Mesothelial cell of epicardium (in vitro differentiated cells): ENCODE results near the gene TMEM109. TPM values are rescaled to one million over a fixed set of nuclear protein-coding genes. Genes with fewer than 3 reads are reported as not detected.

Source experiments
- DNase-seq, 2 experiments: peaks; one replicate each; pipeline ENCODE4 v3.0.0; 2021; ENCODE audit warnings: low spot score in 2 of 2; ENCODE audit not compliant: unreplicated experiment in 2 of 2
- H3K27ac Mint-ChIP-seq: 2 replicates; pipeline ENCODE4 v1.8.0; 2021; ENCODE audit warnings: mixed read lengths
- H3K27me3 Mint-ChIP-seq: 2 replicates; pipeline ENCODE4 v1.8.0; 2021; ENCODE audit warnings: low read depth, mixed read lengths
- H3K36me3 Mint-ChIP-seq: 2 replicates; pipeline ENCODE4 v1.8.0; 2021; ENCODE audit warnings: mixed read lengths
- H3K4me1 Mint-ChIP-seq: 2 replicates; pipeline ENCODE4 v1.8.0; 2021; ENCODE audit warnings: mixed read lengths
- H3K4me3 Mint-ChIP-seq: 2 replicates; pipeline ENCODE4 v1.8.0; 2021; ENCODE audit warnings: mild to moderate bottlenecking, moderate library complexity, mixed read lengths
- H3K9me3 Mint-ChIP-seq: 2 replicates; pipeline ENCODE4 v1.8.0; 2021; ENCODE audit warnings: mixed read lengths
- total RNA-seq: library from RNA; stranded (reverse); gene quantifications from 3 replicates; pipeline ENCODE4 v1.2.1, GENCODE V29; 2021
- TF ChIP-seq, protein P1 (sequence below): fragments of 200-600 bp; sonication (generic); IDR thresholded peaks from one replicate; pipeline ENCODE4 v1.5.0; 2021; ENCODE audit warnings: antibody characterized with exemption; ENCODE audit not compliant: unreplicated experiment

Gene TMEM109
- total RNA-seq, 1 donor from 2014 or later, result 56.8 TPM

DNA sequence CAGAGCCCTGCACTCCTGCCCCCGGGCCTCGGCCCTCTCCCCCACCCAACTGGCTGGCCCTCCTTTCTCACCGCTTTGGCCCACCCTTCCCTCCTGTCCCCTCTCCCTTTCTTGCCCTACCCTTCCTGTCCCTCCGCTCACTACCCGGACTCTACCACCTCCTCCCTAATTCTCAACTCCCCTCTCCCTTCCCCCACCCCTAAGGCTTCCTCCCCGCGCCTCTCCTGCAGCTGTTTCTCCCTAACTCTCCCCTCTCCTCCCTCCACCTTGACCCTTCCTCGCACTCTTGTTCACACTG lies 37.6 kb downstream of the TMEM109 start:
- Mint-ChIP-seq H3K27me3 (peaks cover 45% of the 10 kb centered on the region), H3K4me3 (peak overlapping the region; percentile 58), H3K9me3 (no peaks in the 10 kb centered on the region), H3K4me1 (peaks cover 29% of the 10 kb centered on the region), H3K36me3 (no peaks in the 10 kb centered on the region), H3K27ac (no peak overlapping the region)
- DNase-seq, result no peak
- TF ChIP-seq, protein P1, sequence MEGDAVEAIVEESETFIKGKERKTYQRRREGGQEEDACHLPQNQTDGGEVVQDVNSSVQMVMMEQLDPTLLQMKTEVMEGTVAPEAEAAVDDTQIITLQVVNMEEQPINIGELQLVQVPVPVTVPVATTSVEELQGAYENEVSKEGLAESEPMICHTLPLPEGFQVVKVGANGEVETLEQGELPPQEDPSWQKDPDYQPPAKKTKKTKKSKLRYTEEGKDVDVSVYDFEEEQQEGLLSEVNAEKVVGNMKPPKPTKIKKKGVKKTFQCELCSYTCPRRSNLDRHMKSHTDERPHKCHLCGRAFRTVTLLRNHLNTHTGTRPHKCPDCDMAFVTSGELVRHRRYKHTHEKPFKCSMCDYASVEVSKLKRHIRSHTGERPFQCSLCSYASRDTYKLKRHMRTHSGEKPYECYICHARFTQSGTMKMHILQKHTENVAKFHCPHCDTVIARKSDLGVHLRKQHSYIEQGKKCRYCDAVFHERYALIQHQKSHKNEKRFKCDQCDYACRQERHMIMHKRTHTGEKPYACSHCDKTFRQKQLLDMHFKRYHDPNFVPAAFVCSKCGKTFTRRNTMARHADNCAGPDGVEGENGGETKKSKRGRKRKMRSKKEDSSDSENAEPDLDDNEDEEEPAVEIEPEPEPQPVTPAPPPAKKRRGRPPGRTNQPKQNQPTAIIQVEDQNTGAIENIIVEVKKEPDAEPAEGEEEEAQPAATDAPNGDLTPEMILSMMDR, result no peak

DNA sequence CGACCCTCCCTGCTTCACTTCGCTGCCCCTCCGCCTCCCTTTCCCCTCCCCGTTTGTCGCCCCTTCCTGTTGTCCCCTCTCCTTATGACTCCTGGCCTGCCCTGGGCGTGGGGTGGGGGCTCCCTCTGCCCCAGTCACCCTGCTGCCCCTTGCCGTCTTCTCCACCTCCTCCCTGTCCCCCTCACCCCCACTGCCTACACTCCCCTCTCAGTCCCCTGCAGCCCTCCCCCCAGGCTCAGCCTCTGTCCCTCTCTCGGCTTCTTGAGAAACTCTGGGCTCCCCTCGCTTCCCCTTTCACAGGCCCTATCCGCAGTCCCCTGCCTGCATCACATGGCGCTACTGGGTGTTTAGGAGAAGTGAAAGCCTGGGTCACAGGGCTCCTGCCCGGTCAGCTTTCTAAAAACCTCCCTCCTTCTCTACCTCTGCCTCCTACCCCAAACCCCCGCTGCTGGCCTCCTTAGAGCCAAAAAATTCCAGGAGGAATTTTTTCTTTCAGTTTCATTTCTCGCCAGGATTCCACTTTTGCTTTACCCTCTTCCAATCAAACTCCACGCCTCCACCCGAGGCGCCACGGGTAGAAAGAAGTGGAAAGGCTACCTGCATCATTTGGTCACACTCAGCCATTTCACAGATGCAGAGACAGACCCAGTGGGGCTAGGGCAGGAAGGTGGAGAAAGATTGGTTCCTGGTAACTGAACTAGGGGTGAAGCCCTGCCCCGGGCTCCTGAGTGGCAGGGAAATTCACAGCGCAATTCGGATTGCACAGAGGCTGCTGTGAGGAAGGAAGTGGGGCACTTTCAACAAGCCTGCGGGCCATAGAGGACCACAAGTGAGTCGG lies 38.2 kb downstream of the TMEM109 start, which contains the start of gene SLC15A3:
SLC15A3 (minus strand) TSS at position 273 of the 838 bp plus-strand sequence. CDS start 625 bp downstream, outside the sequence.
- TF ChIP-seq, protein P1, result no peak
- H3K4me3 Mint-ChIP-seq, result peak within 1 kb of the TSS; percentile 58
- H3K27me3 Mint-ChIP-seq, result peaks cover 49% of the 10 kb centered on the region
- H3K27ac Mint-ChIP-seq, result peak within 1 kb of the TSS; percentile 77
- DNase-seq, result no peak
- no peaks in the 10 kb centered on the region for H3K9me3 Mint-ChIP-seq
- H3K36me3 Mint-ChIP-seq, result no peaks in the 10 kb centered on the region
- peaks cover 29% of the 10 kb centered on the region for H3K4me1 Mint-ChIP-seq

DNA sequence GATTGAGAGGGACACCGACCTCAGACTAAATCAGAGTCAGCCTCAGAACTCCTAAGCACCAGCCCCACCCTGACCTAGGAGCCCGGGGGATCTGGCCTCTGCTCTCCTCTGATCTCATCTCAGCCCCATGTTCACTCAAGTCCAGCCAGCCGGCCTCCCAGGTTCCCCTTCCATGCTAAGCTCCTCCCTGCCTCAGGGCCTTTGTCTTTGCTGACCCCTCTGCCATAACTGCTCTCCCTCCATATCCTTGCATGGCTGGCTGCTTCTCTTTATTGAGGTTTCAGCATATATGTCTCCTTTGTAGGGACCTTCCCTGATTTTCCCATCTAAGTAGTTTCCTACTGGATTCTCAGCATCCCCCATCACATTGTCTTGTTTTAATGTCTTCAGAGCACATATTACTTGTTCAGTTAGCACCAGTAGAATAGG lies 38.8 kb downstream of the TMEM109 start:
- Mint-ChIP-seq H3K27me3 (peaks cover 50% of the 10 kb centered on the region), H3K9me3 (no peaks in the 10 kb centered on the region), H3K27ac (no peak overlapping the region), H3K4me3 (no peak overlapping the region), H3K4me1 (peaks cover 24% of the 10 kb centered on the region), H3K36me3 (no peaks in the 10 kb centered on the region)
- DNase-seq, result no peak
- TF ChIP-seq, protein P1, result no peak

DNA sequence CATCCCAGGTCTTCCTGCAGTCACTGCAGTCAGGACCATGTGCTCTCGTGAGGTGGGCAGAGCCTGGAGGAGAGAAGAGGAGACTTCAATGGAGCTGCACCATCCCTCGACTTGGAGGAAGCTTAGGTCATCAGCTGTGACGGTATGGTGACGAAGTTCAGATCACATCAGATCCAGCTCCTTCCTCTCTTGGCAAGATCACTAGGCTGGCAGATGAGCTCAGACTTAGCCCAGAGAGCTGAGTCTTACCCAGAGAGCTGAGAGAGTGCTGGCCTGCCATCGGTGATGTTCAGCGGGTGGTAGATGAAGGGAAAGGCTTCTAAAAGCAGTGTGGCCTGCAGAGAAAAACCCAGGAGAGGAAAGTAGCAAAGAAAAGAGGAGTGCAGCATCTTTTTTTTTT lies 39.8 kb downstream of the TMEM109 start:
- no peak for DNase-seq
- Mint-ChIP-seq H3K27ac (no peak overlapping the region), H3K4me3 (no peak overlapping the region), H3K9me3 (no peaks in the 10 kb centered on the region), H3K27me3 (peaks cover 45% of the 10 kb centered on the region), H3K4me1 (peaks cover 14% of the 10 kb centered on the region), H3K36me3 (no peaks in the 10 kb centered on the region)
- TF ChIP-seq, protein P1, result no peak

DNA sequence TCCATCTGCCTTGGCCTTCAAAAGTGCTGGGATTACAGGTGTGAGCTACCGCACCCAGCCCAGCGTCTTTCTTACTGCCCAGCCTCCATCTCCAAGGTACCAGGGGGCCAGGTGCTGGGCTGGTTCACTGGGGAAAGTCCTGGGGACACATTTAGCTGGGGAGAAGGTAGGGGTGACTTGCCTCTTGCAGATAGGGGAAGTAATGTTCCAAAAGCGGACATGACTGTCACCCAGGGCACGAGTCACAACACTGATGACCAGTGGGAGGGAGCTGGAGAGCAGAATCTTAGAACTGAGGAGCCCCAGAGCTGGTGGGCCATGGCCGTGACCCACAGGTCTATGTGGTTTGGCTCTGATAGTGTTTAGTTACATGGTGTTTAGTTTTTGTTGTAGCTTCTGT lies 40.5 kb downstream of the TMEM109 start:
- H3K4me1 Mint-ChIP-seq, result peaks cover 20% of the 10 kb centered on the region
- no peaks in the 10 kb centered on the region for H3K36me3 Mint-ChIP-seq
- no peak for DNase-seq
- no peak overlapping the region for H3K27ac Mint-ChIP-seq
- H3K9me3 Mint-ChIP-seq, result no peaks in the 10 kb centered on the region
- H3K27me3 Mint-ChIP-seq, result peaks cover 40% of the 10 kb centered on the region
- TF ChIP-seq, protein P1, result no peak
- no peak overlapping the region for H3K4me3 Mint-ChIP-seq
